Measurements from ENCODE around the gene WDFY4.

The WDFY4 gene

GRCh38 chr10:48813825-48814224, 129.2 kb downstream of the WDFY4 start:
- Mint-ChIP-seq H3K4me3 (no peak overlapping the region), H3K27ac (no peak overlapping the region), H3K27me3 (peaks cover 31 to 33% of the 10 kb centered on the region in 2 donors), H3K9me3 (no peaks in the 10 kb centered on the region), H3K4me1 (ENCODE audit: low read depth in 2 of 2) (no peaks in the 10 kb centered on the region), H3K36me3 (ENCODE audit: insufficient read depth) (no peaks in the 10 kb centered on the region)
- DNase-seq = no peak
- no peak for ATAC-seq (replicated peaks)

GRCh38 chr10:48814933-48815332, 130.3 kb downstream of the WDFY4 start:
- H3K36me3 Mint-ChIP-seq (ENCODE audit: insufficient read depth) = no peaks in the 10 kb centered on the region
- H3K4me1 Mint-ChIP-seq (ENCODE audit: low read depth in 2 of 2) = no peaks in the 10 kb centered on the region
- H3K27me3 Mint-ChIP-seq = peaks cover 33 to 34% of the 10 kb centered on the region in 2 donors
- H3K9me3 Mint-ChIP-seq = no peaks in the 10 kb centered on the region
- no peak overlapping the region for H3K4me3 Mint-ChIP-seq
- H3K27ac Mint-ChIP-seq = no peak overlapping the region
- DNase-seq (no peak), ATAC-seq (replicated peaks) (no peak)

- H3K36me3 Mint-ChIP-seq (ENCODE audit: insufficient read depth) = no peaks in the 10 kb centered on the region
- no peak overlapping the region for H3K4me3 Mint-ChIP-seq
- peaks cover 33 to 34% of the 10 kb centered on the region in 2 donors for H3K27me3 Mint-ChIP-seq
- no peaks in the 10 kb centered on the region for H3K9me3 Mint-ChIP-seq
- ATAC-seq (replicated peaks) (no peak), DNase-seq (no peak)
- H3K4me1 Mint-ChIP-seq (ENCODE audit: low read depth in 2 of 2) = no peaks in the 10 kb centered on the region
- no peak overlapping the region for H3K27ac Mint-ChIP-seq
Observed at GRCh38 chr10:48817141-48817540, 132.5 kb downstream of the WDFY4 start.

- no peak overlapping the region for H3K4me3 Mint-ChIP-seq
- ATAC-seq (replicated peaks) = no peak
- no peaks in the 10 kb centered on the region for H3K9me3 Mint-ChIP-seq
- H3K27me3 Mint-ChIP-seq = peaks cover 24% of the 10 kb centered on the region in 2 donors
- no peak for DNase-seq
- H3K4me1 Mint-ChIP-seq (ENCODE audit: low read depth in 2 of 2) = no peaks in the 10 kb centered on the region
- H3K36me3 Mint-ChIP-seq (ENCODE audit: insufficient read depth) = no peaks in the 10 kb centered on the region
- H3K27ac Mint-ChIP-seq = no peak overlapping the region
Observed at GRCh38 chr10:48818081-48818480, 133.4 kb downstream of the WDFY4 start.

- no peak overlapping the region for H3K4me3 Mint-ChIP-seq
- H3K27me3 Mint-ChIP-seq = peaks cover 24% of the 10 kb centered on the region in 2 donors
- no peaks in the 10 kb centered on the region for H3K36me3 Mint-ChIP-seq (ENCODE audit: insufficient read depth)
- no peaks in the 10 kb centered on the region for H3K4me1 Mint-ChIP-seq (ENCODE audit: low read depth in 2 of 2)
- no peak for ATAC-seq (replicated peaks)
- no peak for DNase-seq
- H3K9me3 Mint-ChIP-seq = no peaks in the 10 kb centered on the region
- no peak overlapping the region for H3K27ac Mint-ChIP-seq
Observed at GRCh38 chr10:48818861-48819520, 134.3 kb downstream of the WDFY4 start.

GRCh38 chr10:48819783-48820182, 135.1 kb downstream of the WDFY4 start:
- no peak overlapping the region for H3K27ac Mint-ChIP-seq
- no peaks in the 10 kb centered on the region for H3K36me3 Mint-ChIP-seq (ENCODE audit: insufficient read depth)
- no peaks in the 10 kb centered on the region for H3K9me3 Mint-ChIP-seq
- H3K27me3 Mint-ChIP-seq = peaks cover 24% of the 10 kb centered on the region in 2 donors
- no peak for ATAC-seq (replicated peaks)
- no peak overlapping the region for H3K4me3 Mint-ChIP-seq
- H3K4me1 Mint-ChIP-seq (ENCODE audit: low read depth in 2 of 2) = no peaks in the 10 kb centered on the region
- DNase-seq = no peak

GRCh38 chr10:48820231-48820630, 135.6 kb downstream of the WDFY4 start:
- Mint-ChIP-seq H3K4me1 (ENCODE audit: low read depth in 2 of 2) (no peaks in the 10 kb centered on the region), H3K36me3 (ENCODE audit: insufficient read depth) (no peaks in the 10 kb centered on the region), H3K27ac (no peak overlapping the region), H3K27me3 (peaks cover 20 to 28% of the 10 kb centered on the region in 2 donors), H3K4me3 (no peak overlapping the region), H3K9me3 (no peaks in the 10 kb centered on the region)
- ATAC-seq (replicated peaks) = no peak
- no peak for DNase-seq

- Mint-ChIP-seq H3K27ac (no peak overlapping the region), H3K4me1 (ENCODE audit: low read depth in 2 of 2) (no peaks in the 10 kb centered on the region), H3K36me3 (ENCODE audit: insufficient read depth) (no peaks in the 10 kb centered on the region), H3K4me3 (no peak overlapping the region), H3K27me3 (peaks cover 23 to 33% of the 10 kb centered on the region in 2 donors), H3K9me3 (no peaks in the 10 kb centered on the region)
- ATAC-seq (replicated peaks) (no peak), DNase-seq (no peak)
Observed at GRCh38 chr10:48820699-48821098, 136.0 kb downstream of the WDFY4 start.

- Mint-ChIP-seq H3K4me1 (ENCODE audit: low read depth in 2 of 2) (no peaks in the 10 kb centered on the region), H3K36me3 (ENCODE audit: insufficient read depth) (no peaks in the 10 kb centered on the region), H3K9me3 (no peaks in the 10 kb centered on the region), H3K4me3 (no peak overlapping the region), H3K27me3 (peaks cover 25 to 37% of the 10 kb centered on the region in 2 donors), H3K27ac (no peak overlapping the region)
- no peak for DNase-seq
- ATAC-seq (replicated peaks) = no peak
Observed at GRCh38 chr10:48821111-48821510, 136.4 kb downstream of the WDFY4 start.

- Mint-ChIP-seq H3K4me3 (no peak overlapping the region), H3K27me3 (peaks cover 22 to 39% of the 10 kb centered on the region in 2 donors), H3K36me3 (ENCODE audit: insufficient read depth) (no peaks in the 10 kb centered on the region), H3K27ac (no peak overlapping the region), H3K9me3 (no peaks in the 10 kb centered on the region), H3K4me1 (ENCODE audit: low read depth in 2 of 2) (no peaks in the 10 kb centered on the region)
- ATAC-seq (replicated peaks) (no peak), DNase-seq (no peak)
Observed at GRCh38 chr10:48821692-48822091, 137.0 kb downstream of the WDFY4 start.

- Mint-ChIP-seq H3K27ac (no peak overlapping the region), H3K36me3 (ENCODE audit: insufficient read depth) (no peaks in the 10 kb centered on the region), H3K27me3 (peaks cover 46 to 57% of the 10 kb centered on the region in 2 donors), H3K9me3 (peaks cover 0 to 2% of the 10 kb centered on the region in 2 donors), H3K4me1 (ENCODE audit: low read depth in 2 of 2) (no peaks in the 10 kb centered on the region), H3K4me3 (no peak overlapping the region)
- DNase-seq = no peak
- no peak for ATAC-seq (replicated peaks)
Observed at GRCh38 chr10:48833674-48834073, 149.0 kb downstream of the WDFY4 start.

- no peak overlapping the region for H3K4me3 Mint-ChIP-seq
- ATAC-seq (replicated peaks) = no peak
- H3K4me1 Mint-ChIP-seq (ENCODE audit: low read depth in 2 of 2) = no peaks in the 10 kb centered on the region
- peaks cover 0 to 2% of the 10 kb centered on the region in 2 donors for H3K9me3 Mint-ChIP-seq
- H3K27me3 Mint-ChIP-seq = peaks cover 51 to 57% of the 10 kb centered on the region in 2 donors
- no peak for DNase-seq
- no peak overlapping the region for H3K27ac Mint-ChIP-seq
- no peaks in the 10 kb centered on the region for H3K36me3 Mint-ChIP-seq (ENCODE audit: insufficient read depth)
Observed at GRCh38 chr10:48834189-48834965, 149.7 kb downstream of the WDFY4 start.

GRCh38 chr10:48835781-48836180, 151.1 kb downstream of the WDFY4 start:
- H3K27ac Mint-ChIP-seq = no peak overlapping the region
- no peak overlapping the region for H3K4me3 Mint-ChIP-seq
- ATAC-seq (replicated peaks) = no peak
- H3K36me3 Mint-ChIP-seq (ENCODE audit: insufficient read depth) = no peaks in the 10 kb centered on the region
- H3K9me3 Mint-ChIP-seq = peaks cover 0 to 2% of the 10 kb centered on the region in 2 donors
- peaks cover 42 to 50% of the 10 kb centered on the region in 2 donors for H3K27me3 Mint-ChIP-seq
- no peaks in the 10 kb centered on the region for H3K4me1 Mint-ChIP-seq (ENCODE audit: low read depth in 2 of 2)
- DNase-seq = no peak

GRCh38 chr10:48836605-48837004, 151.9 kb downstream of the WDFY4 start:
- H3K4me1 Mint-ChIP-seq (ENCODE audit: low read depth in 2 of 2) = no peaks in the 10 kb centered on the region
- H3K27ac Mint-ChIP-seq = no peak overlapping the region
- peaks cover 42 to 49% of the 10 kb centered on the region in 2 donors for H3K27me3 Mint-ChIP-seq
- no peak for ATAC-seq (replicated peaks)
- no peak overlapping the region for H3K4me3 Mint-ChIP-seq
- peaks cover 0 to 2% of the 10 kb centered on the region in 2 donors for H3K9me3 Mint-ChIP-seq
- DNase-seq = no peak
- no peaks in the 10 kb centered on the region for H3K36me3 Mint-ChIP-seq (ENCODE audit: insufficient read depth)

Measured in effector memory CD8-positive, alpha-beta T cell (primary cell).